Neural cell (in vitro differentiated cells): ENCODE measurements around the gene BLOC1S1. TPM values are rescaled to one million over a fixed set of nuclear protein-coding genes. Genes with fewer than 3 reads are reported as not detected.

Source experiments
- H2AFZ ChIP-seq: fragments of 200-600, 300-800 bp; sonication (generic), shearing (Covaris generic); 2 replicates; pipeline ENCODE4 v1.6.0; 2014; ENCODE audit warnings: low read depth, mild to moderate bottlenecking, antibody characterized with exemption, low read length, moderate library complexity
- H3F3A ChIP-seq: fragments of 200-600 bp; shearing (Covaris generic); 2 replicates; pipeline ENCODE4 v1.6.1; 2016; ENCODE audit warnings: mild to moderate bottlenecking, moderate library complexity, mixed read lengths, antibody characterized with exemption, low read length; ENCODE audit not compliant: insufficient read depth, poor library complexity, severe bottlenecking
- H3K27ac ChIP-seq: fragments of 200-600, 300-800 bp; sonication (generic), shearing (Covaris generic); 2 replicates; pipeline ENCODE4 v1.5.1; 2014; ENCODE audit warnings: mild to moderate bottlenecking, low read length, moderate library complexity
- H3K27me3 ChIP-seq: fragments of 300-800, 200-600 bp; sonication (generic), shearing (Covaris generic); 2 replicates; pipeline ENCODE4 v1.6.0; 2014; ENCODE audit warnings: mild to moderate bottlenecking, low read depth, low read length, moderate library complexity; ENCODE audit not compliant: insufficient read depth
- H3K36me3 ChIP-seq: fragments of 300-800, 200-600 bp; sonication (generic), shearing (Covaris generic); 2 replicates; pipeline ENCODE4 v1.5.1; 2014; ENCODE audit warnings: mild to moderate bottlenecking, antibody characterized with exemption, low read length, moderate library complexity; ENCODE audit not compliant: insufficient read depth
- H3K4me2 ChIP-seq: fragments of 300-800, 200-600 bp; sonication (generic), shearing (Covaris generic); 2 replicates; pipeline ENCODE4 v1.6.0; 2014; ENCODE audit warnings: mild to moderate bottlenecking, low read length
- H3K4me3 ChIP-seq: fragments of 300-800, 200-600 bp; sonication (generic), shearing (Covaris generic); 2 replicates; pipeline ENCODE4 v1.5.1; 2014; ENCODE audit warnings: mild to moderate bottlenecking, low read length, moderate library complexity
- H3K79me2 ChIP-seq: fragments of 200-600 bp; shearing (Covaris generic); replicated peaks from 2 replicates; pipeline ENCODE4 v1.6.0; 2014; ENCODE audit warnings: mild to moderate bottlenecking, low read length, moderate library complexity; ENCODE audit not compliant: insufficient read depth
- H3K9ac ChIP-seq: fragments of 300-800, 200-600 bp; sonication (generic), shearing (Covaris generic); 2 replicates; pipeline ENCODE4 v1.6.1; 2016; ENCODE audit warnings: mild to moderate bottlenecking, low read length, mixed read lengths
- H3K9me2 ChIP-seq: fragments of 200-600 bp; shearing (Covaris generic); 2 replicates; pipeline ENCODE4 v1.6.1; 2016; ENCODE audit warnings: mild to moderate bottlenecking, low read length, mixed read lengths; ENCODE audit not compliant: insufficient read depth
- H3K9me3 ChIP-seq: fragments of 200-600, 300-800 bp; sonication (generic), shearing (Covaris generic); 2 replicates; pipeline ENCODE4 v1.6.1; 2016; ENCODE audit warnings: mild to moderate bottlenecking, mixed run types, low read length, moderate library complexity, mixed read lengths
- H4K20me1 ChIP-seq: fragments of 200-600 bp; shearing (Covaris generic); 2 replicates; pipeline ENCODE4 v1.6.1; 2016; ENCODE audit warnings: mild to moderate bottlenecking, mixed run types; ENCODE audit not compliant: insufficient read depth
- EP300 ChIP-seq: fragments of 450-650 bp; conservative IDR thresholded peaks from 2 replicates; pipeline ENCODE4 v1.6.1; 2014; ENCODE audit warnings: antibody characterized with exemption, mild to moderate bottlenecking, moderate library complexity; ENCODE audit not compliant: poor library complexity, severe bottlenecking
- EZH2 ChIP-seq: fragments of 200-600, 300-800 bp; shearing (Covaris generic), sonication (generic); IDR thresholded peaks from 2 replicates; pipeline ENCODE4 v1.6.1; 2014; ENCODE audit warnings: antibody characterized with exemption, low read length, borderline replicate concordance, mild to moderate bottlenecking; ENCODE audit not compliant: insufficient read depth, poor library complexity, severe bottlenecking
- MXI1 ChIP-seq: fragments of 450-650 bp; conservative IDR thresholded peaks from 2 replicates; pipeline ENCODE4 v1.6.1; 2014; ENCODE audit warnings: antibody characterized with exemption, mild to moderate bottlenecking; ENCODE audit not compliant: poor library complexity, severe bottlenecking
- POLR2AphosphoS5 ChIP-seq: IDR thresholded peaks from 2 replicates; pipeline ENCODE4 v1.6.1; 2012
- RAD21 ChIP-seq: fragments of 450-650 bp; conservative IDR thresholded peaks from 2 replicates; pipeline ENCODE4 v1.6.1; 2014; ENCODE audit warnings: antibody characterized with exemption, mild to moderate bottlenecking, moderate library complexity
- SMC3 ChIP-seq: fragments of 450-650 bp; conservative IDR thresholded peaks from 2 replicates; pipeline ENCODE4 v1.6.1; 2014; ENCODE audit warnings: antibody characterized with exemption, mild to moderate bottlenecking, moderate library complexity; ENCODE audit not compliant: poor library complexity
- TAF1 ChIP-seq: IDR thresholded peaks from 2 replicates; pipeline ENCODE4 v1.6.1; 2012; ENCODE audit warnings: low read depth
- polyA plus RNA-seq: library from polyadenylated mRNA; depleted of rRNA; stranded (reverse); fragments of >200 nt; gene quantifications from 2 replicates; pipeline ENCODE4 v1.2.3, GENCODE V29; 2014
- TF ChIP-seq, protein P1 (sequence below): IDR thresholded peaks from 2 replicates; pipeline ENCODE4 v1.6.1; 2012; ENCODE audit warnings: borderline replicate concordance
- TF ChIP-seq, protein P2 (sequence below): fragments of 450-650 bp; IDR thresholded peaks from 2 replicates; pipeline ENCODE4 v1.5.1; 2014; ENCODE audit warnings: antibody characterized with exemption, mild to moderate bottlenecking, moderate library complexity; ENCODE audit not compliant: poor library complexity, severe bottlenecking

BLOC1S1 gene
- polyA plus RNA-seq, 1 donor from 2014 or later, result 217 TPM

DNA sequence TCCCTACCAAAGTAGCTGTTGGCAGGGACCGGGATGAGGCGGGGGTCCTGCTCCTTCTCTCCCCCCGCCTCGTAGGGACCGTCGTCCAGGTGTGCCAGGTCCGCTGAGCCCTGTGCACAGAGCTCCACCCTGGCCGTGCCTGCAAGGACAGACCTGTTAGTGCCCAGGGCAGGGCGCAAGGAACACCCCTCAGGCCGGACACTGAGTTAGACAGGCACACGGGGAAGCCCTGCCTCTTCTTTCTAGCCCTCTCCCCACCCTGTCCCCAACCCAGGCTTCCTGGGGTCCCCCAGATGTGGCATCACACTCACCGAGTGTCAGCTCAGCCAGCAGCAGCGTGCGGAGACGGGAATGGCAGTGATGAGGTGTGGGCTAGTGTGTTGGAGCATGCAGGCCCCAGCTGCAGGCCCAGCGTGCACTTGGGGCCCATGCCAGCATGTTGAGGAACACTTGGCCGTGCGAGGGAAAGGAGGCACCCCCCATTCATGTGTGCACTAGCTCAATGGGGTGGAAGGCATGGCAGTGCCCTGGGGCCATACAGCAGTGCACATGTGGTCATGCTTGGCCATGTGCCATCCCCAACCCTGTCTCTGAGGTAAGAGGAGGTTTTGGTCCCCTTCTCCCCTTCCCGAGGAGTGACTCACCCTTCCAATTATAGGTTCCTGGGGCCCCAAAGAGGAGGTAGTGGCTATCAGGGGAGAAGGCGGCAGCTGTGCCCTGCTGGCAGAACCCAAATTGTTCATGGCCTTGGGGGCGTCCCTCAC is 15.4 kb upstream of the BLOC1S1 start:
- H3K27ac ChIP-seq, result no peak overlapping the region
- no peak overlapping the region for H3K9ac ChIP-seq
- H3K79me2 ChIP-seq, result no peaks in the 10 kb centered on the region
- no peak overlapping the region for H3K4me2 ChIP-seq
- H2AFZ ChIP-seq, result no peak overlapping the region
- no peak overlapping the region for H3K4me3 ChIP-seq
- no peaks in the 10 kb centered on the region for H4K20me1 ChIP-seq
- no peaks in the 10 kb centered on the region for H3K9me3 ChIP-seq
- H3K9me2 ChIP-seq, result no peaks in the 10 kb centered on the region
- no peaks in the 10 kb centered on the region for H3K27me3 ChIP-seq
- H3K36me3 ChIP-seq, result no peaks in the 10 kb centered on the region
- no peaks in the 10 kb centered on the region for H3F3A ChIP-seq
- TF ChIP-seq EP300, result no peak
- no peak for TF ChIP-seq SMC3
- no peak for TF ChIP-seq MXI1
- TF ChIP-seq, protein P1, sequence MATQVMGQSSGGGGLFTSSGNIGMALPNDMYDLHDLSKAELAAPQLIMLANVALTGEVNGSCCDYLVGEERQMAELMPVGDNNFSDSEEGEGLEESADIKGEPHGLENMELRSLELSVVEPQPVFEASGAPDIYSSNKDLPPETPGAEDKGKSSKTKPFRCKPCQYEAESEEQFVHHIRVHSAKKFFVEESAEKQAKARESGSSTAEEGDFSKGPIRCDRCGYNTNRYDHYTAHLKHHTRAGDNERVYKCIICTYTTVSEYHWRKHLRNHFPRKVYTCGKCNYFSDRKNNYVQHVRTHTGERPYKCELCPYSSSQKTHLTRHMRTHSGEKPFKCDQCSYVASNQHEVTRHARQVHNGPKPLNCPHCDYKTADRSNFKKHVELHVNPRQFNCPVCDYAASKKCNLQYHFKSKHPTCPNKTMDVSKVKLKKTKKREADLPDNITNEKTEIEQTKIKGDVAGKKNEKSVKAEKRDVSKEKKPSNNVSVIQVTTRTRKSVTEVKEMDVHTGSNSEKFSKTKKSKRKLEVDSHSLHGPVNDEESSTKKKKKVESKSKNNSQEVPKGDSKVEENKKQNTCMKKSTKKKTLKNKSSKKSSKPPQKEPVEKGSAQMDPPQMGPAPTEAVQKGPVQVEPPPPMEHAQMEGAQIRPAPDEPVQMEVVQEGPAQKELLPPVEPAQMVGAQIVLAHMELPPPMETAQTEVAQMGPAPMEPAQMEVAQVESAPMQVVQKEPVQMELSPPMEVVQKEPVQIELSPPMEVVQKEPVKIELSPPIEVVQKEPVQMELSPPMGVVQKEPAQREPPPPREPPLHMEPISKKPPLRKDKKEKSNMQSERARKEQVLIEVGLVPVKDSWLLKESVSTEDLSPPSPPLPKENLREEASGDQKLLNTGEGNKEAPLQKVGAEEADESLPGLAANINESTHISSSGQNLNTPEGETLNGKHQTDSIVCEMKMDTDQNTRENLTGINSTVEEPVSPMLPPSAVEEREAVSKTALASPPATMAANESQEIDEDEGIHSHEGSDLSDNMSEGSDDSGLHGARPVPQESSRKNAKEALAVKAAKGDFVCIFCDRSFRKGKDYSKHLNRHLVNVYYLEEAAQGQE, result no peak
- no peak for TF ChIP-seq TAF1
- no peak for TF ChIP-seq RAD21
- no peak for TF ChIP-seq EZH2
- TF ChIP-seq POLR2AphosphoS5, result no peak
- TF ChIP-seq, protein P2, sequence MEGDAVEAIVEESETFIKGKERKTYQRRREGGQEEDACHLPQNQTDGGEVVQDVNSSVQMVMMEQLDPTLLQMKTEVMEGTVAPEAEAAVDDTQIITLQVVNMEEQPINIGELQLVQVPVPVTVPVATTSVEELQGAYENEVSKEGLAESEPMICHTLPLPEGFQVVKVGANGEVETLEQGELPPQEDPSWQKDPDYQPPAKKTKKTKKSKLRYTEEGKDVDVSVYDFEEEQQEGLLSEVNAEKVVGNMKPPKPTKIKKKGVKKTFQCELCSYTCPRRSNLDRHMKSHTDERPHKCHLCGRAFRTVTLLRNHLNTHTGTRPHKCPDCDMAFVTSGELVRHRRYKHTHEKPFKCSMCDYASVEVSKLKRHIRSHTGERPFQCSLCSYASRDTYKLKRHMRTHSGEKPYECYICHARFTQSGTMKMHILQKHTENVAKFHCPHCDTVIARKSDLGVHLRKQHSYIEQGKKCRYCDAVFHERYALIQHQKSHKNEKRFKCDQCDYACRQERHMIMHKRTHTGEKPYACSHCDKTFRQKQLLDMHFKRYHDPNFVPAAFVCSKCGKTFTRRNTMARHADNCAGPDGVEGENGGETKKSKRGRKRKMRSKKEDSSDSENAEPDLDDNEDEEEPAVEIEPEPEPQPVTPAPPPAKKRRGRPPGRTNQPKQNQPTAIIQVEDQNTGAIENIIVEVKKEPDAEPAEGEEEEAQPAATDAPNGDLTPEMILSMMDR, result no peak

DNA sequence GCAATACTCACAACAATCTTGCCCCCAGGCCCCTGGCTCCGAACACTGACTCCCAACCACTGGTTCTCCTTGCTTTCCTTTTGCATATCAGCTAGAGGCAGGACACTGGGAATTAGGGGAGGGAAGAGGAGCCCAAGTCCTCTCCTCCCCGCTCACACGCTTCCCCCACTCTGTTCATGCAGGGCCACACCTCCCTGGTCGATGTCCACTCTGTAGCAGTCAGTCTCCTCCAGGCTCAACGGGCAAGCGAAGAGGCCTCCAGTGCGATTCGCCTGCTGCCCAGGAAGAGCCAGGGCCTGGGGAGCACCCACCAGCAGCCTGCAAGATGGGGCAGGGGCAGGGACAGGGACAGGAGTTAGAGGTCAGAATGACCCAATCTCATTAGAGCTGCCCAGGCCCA is 13.0 kb upstream of the BLOC1S1 start:
- Histone ChIP-seq H3K27ac (no peak overlapping the region), H3K4me3 (no peak overlapping the region), H3K4me2 (no peak overlapping the region)

More for the DNA sequence above, 13.0 kb upstream of the BLOC1S1 start:
- no peaks in the 10 kb centered on the region for H3K9me2 ChIP-seq
- no peaks in the 10 kb centered on the region for H3K9me3 ChIP-seq
- no peaks in the 10 kb centered on the region for H3F3A ChIP-seq
- H2AFZ ChIP-seq, result no peak overlapping the region
- no peaks in the 10 kb centered on the region for H3K27me3 ChIP-seq
- H3K9ac ChIP-seq, result no peak overlapping the region
- no peaks in the 10 kb centered on the region for H4K20me1 ChIP-seq
- TF ChIP-seq RAD21, result no peak
- no peak for TF ChIP-seq MXI1
- TF ChIP-seq POLR2AphosphoS5, result no peak
- TF ChIP-seq EZH2, result no peak
- no peak for TF ChIP-seq SMC3
- TF ChIP-seq TAF1, result no peak
- no peak for TF ChIP-seq EP300
- TF ChIP-seq, protein P2, result no peak
- TF ChIP-seq, protein P1, result no peak
- H3K79me2 ChIP-seq, result no peaks in the 10 kb centered on the region
- H3K36me3 ChIP-seq, result no peaks in the 10 kb centered on the region
